Activated T-cell treated with anti-CD3 and anti-CD28 coated beads, Interleukin-2, amount 50 U/mL, for 1 hour (primary cell): Measurements from ENCODE around the gene HADH.

Source experiments
- DNase-seq: peaks from one replicate; pipeline ENCODE4 v3.0.0-alpha.2; 2020

HADH gene

DNA sequence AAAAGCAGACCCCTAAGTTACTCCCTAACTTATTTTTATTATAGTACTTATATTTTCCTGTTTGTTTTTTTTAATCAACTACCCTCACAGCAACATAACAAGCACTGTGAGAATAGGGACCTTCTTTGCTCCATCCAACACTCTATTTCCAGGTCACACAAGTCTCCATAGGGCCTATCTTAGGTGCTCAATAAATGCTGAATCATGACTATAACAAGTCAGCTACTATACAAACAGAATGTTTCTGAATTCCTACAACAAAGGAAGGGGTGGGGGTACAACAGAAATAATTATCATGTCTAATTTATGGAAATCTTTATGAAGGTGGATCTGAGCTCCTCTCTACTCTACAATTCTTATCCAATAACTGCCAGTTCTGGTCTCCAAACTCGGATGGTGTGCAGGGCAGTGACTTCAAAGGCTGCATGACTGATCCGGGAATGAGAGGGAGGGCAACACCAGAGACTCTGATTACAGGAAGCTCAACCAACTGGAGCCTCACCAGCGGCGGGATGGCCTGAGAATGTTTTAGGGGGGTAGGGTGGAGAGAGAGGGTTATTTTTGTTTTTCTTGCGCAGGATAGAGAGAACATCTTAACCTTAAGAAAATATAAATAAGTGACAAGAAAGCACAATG is 71.1 kb downstream of the HADH start:
- no peak for DNase-seq

DNA sequence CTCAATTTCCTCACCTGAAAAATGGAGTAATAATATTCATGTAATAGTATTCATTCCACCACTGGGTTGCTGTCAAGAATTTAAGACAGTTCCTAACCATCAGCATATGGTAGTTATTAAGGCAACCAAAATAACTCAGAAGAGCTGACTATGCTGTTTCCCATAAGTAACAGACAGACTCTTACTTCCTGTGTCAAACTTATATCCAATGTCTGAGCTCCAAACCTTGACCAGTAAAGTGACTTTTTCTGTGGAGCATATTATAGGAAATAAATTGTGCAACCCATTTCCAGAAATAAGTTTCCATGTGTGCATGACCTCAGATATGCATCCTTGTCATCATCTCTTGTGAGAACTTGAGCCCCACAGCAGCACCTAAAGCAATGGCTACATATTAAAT is 78.8 kb downstream of the HADH start:
- DNase-seq, result no peak

DNA sequence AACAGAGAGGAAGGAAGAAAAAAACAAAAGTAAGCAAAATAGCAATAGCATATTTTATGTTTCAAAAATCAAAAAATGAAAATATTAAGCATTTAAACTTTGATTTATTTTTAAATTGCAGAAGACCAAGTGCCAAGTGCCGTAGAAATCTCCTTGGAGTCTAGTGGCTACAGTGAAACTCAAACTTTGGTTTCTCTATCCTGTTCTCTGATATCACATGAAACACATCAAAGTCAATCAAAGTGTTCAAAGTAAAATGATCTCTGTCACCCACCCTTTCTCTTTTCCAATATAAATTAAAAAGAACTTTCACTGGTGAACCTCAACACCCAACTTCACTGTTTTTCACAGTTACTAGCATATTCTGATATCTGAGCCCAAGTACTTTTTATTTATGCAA is 81.1 kb downstream of the HADH start:
- DNase-seq, result no peak

DNA sequence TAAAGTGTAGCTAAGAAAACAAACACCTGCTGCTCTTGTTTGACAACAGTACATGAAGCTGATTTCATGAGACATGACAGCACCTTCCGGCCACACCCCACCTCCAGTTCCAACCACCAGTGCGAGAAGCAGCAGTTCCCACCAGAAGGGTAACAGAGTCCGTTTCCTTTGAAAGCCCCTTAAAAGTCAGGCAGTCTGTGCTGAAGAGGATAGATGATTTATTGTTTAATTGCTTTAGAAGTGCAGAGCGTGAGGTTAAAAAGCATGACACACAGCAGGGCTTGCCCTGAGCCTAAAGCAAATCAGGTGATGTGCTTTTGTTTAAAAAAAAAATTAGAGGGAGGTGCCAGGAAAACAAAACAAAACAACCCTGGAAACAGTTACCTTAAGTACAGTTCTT is 82.6 kb downstream of the HADH start:
- peak; percentile 70 for DNase-seq

DNA sequence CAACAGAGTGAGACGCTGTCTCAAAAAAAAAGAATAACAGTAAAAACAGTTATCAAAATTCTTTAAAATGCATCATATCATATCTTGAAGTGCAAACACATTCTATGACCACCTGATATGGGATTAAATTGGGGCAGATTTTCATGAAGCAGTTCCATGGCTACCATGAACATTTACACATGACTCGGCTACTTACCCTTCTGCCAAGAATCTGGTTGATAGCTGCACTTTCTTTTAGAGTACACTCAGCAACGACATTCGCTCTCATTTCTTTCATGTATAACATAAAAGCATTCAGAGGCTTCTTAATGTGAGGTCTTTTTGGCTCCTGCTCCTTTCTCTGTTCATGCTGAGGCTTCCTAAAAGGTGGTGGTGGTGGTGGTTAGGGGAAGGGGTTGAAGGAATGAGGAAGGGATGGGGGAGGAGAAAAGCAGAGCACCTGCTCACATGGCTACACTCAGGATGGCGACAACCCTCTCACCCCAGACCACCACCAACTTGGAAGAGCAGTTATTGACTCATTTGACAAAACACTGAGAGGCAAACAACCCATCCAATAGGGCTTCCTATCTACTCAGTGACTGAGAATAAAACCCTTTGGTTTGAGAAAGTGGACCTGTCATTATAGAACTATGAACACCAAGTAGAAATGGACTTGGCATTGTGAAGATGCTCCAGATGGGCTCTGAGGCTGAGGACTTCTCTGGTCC is 88.5 kb downstream of the HADH start:
- no peak for DNase-seq

DNA sequence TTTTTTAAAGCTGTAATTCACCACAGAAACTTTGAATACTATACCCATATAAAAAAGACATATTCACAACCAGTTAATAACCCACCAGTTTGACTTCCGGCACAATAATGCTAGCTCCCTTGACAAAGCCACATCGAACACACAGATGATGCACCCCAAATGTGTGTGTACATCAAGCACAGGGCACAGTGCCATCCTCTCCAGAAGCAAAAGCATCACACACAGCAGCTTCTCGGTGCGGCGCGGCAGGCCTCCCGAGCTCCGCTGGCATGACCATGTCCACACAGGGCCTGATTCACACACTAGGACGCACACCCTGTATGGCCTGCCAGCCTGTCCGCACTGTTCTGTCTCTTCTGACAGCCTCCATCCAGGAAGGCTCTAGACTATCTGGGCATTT is 91.1 kb downstream of the HADH start:
- DNase-seq, result peak; percentile 64

DNA sequence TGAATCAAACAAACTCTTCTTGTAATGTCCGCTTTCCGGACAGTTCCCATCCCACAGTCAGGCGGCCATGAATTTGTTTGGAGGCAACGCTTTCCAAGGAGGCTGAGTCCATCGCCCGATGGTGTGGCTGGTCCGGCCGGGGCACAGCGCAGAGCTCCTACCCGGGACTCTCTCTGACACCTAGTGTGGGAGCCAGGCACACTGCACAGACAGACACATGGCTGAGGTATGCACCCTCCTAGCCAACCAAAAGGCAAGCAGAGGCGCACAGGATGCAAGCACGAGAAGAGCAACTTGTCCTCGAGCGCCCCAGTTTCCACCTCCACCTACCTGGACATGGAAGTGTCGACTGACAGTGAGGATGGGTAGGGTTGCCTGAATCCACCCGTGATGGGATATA is 91.6 kb downstream of the HADH start:
- DNase-seq, result peak; percentile 46
